SH-SY5Y (cell line): ENCODE measurements around the gene SMIM44.

Experiments used
- GATA2 ChIP-seq: IDR thresholded peaks from 2 replicates; pipeline ENCODE4 v1.6.1; 2011; ENCODE audit warnings: mild to moderate bottlenecking, low read depth, low read length
- GATA3 ChIP-seq: IDR thresholded peaks from 2 replicates; pipeline ENCODE4 v1.6.1; 2011; ENCODE audit warnings: low read depth, mild to moderate bottlenecking, low read length, moderate library complexity

GRCh38 chr19:3474614-3475013, 8.6 kb downstream of the SMIM44 start:
- TF ChIP-seq GATA2, result no peak
- no peak for TF ChIP-seq GATA3
